Panc1 (cell line): ENCODE results near the gene RBMS1.

Experiments
- TCF7L2 ChIP-seq: IDR thresholded peaks from 2 replicates; pipeline ENCODE4 v1.6.1; 2011; ENCODE audit warnings: mild to moderate bottlenecking, low read depth, low read length, inconsistent platforms
- TF ChIP-seq, protein P1 (sequence below): fragments of 450-650 bp; IDR thresholded peaks from 2 replicates; pipeline ENCODE4 v1.5.1; 2017; ENCODE audit warnings: mild to moderate bottlenecking

DNA sequence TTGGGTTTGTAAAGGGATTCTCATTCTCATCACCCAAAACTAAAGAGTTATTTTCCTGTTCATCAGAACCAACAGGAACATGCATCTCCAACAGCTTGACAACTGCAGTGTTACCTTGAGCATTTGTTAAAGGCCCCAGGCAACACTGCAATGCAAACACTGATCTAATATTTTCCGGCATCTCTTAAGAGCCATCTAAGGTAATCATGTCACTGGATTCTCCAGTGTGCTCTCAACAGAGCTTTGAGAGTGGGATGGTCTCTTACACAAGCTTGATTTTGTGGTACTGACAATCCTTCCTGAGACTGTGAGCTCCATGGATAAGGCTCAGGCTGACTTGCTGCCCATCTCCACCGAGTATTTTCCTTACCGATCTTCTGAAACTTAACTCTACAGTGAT lies 203.0 kb downstream of the RBMS1 start:
- TF ChIP-seq, protein P1, sequence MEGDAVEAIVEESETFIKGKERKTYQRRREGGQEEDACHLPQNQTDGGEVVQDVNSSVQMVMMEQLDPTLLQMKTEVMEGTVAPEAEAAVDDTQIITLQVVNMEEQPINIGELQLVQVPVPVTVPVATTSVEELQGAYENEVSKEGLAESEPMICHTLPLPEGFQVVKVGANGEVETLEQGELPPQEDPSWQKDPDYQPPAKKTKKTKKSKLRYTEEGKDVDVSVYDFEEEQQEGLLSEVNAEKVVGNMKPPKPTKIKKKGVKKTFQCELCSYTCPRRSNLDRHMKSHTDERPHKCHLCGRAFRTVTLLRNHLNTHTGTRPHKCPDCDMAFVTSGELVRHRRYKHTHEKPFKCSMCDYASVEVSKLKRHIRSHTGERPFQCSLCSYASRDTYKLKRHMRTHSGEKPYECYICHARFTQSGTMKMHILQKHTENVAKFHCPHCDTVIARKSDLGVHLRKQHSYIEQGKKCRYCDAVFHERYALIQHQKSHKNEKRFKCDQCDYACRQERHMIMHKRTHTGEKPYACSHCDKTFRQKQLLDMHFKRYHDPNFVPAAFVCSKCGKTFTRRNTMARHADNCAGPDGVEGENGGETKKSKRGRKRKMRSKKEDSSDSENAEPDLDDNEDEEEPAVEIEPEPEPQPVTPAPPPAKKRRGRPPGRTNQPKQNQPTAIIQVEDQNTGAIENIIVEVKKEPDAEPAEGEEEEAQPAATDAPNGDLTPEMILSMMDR: no peak
- TF ChIP-seq TCF7L2: no peak
